Esophagus mucosa (tissue), 1 donor: ENCODE measurements around the gene PHACTR2. TPM values are rescaled to one million over a fixed set of nuclear protein-coding genes. Genes with fewer than 3 reads are reported as not detected.
"Not testable (repeated sequence)": the region's sequence is repeated elsewhere in the genome, so short reads cannot be mapped to it uniquely, and the experiment has no call there.

Experiments
- ATAC-seq: fragments of 200-7000 bp; cut with Tn5 transposase; one replicate; pipeline ENCODE4 v1.9.1; 2020
- total RNA-seq: library from RNA; stranded (reverse); gene quantifications from one replicate; pipeline ENCODE4 v1.2.4, GENCODE V29; 2023
- donor health status: DM: yes; HTN: yes; CAD: no.

The PHACTR2 gene
- total RNA-seq, 1 donor from 2014 or later: 34.8 TPM

DNA sequence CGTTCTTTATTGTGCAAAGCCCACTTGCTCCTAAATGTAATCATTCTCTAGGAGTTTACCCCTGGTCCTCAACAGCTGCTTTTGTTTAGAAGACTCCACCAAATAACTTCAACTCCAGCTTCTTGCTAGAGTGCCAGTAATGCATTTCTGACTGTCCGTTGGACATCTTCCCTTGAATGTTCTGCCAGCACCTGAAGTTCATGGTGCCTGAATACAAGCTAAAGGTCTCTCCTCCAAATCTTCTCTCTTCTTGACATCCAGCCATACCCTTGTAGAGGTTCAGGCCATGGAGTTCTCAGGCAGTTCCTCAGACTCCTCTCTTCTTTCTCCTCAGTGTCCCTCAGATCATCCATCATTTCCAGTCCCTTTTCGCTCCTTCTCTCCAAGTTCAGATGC lies 21.7 kb downstream of the PHACTR2 start:
- ATAC-seq: no peak

GRCh38 chr6:143700684-143701348 lies 23.1 kb downstream of the PHACTR2 start:
- no peak for ATAC-seq

GRCh38 chr6:143701349-143702234 lies 23.8 kb downstream of the PHACTR2 start:
- ATAC-seq: no peak

DNA sequence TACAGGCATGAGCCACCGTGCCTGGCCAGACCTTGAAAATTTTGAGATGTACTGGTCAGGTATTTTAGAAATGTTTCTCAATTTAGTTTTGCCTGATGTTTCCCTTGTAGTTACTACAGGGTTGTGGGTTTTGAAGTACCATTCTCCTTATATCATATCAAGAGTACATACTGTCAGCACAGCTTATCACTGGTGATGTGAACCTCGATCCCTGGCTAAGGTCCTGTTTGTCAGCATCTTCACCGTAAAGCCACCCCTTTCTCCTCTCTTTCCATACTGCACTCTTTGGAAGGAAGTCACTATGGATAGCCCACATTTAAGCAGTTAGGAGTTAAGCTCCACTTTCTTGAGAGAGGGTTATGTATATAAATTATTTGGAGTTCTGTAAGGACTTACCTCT lies 27.8 kb downstream of the PHACTR2 start:
- no peak for ATAC-seq

- ATAC-seq: no peak
Measured at GRCh38 chr6:143707697-143708096, 29.9 kb downstream of the PHACTR2 start.

DNA sequence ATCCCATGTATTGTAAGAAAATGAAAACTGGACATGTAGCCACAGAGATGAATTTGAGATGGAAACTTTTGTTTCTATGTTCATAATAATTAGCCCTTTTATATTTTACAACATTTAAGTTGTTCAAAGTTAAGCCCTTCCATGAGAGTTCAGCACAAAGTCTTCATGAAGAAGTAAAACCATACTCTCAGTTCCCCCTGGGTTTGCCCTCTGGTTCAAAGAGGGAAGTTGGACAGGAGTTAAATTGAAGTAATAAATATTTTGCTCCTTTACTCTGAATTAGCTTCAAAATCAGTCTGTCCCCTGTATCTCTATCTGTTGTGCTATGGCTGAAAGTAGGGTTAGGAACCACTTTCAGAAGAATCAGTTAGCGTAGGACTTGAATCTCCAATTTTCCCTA lies 31.1 kb downstream of the PHACTR2 start:
- no peak for ATAC-seq

DNA sequence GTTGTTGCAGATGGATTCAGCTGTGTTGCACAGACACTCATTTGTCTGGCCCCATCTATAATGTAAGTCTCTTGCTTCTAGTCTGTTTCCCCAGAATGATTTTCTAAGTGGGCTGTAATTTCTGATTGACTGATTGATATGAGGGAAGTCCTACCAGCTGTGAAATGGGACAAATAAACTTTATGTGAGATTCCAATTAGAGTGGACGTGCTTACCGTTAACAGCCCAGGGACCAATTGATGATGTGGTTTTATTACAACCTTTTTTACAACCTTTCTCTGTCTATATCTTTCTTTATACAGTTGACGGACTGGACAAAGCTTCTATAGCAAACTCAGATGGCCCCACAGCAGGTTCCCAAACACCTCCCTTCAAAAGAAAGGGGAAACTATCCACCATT lies 33.9 kb downstream of the PHACTR2 start:
- no peak for ATAC-seq

DNA sequence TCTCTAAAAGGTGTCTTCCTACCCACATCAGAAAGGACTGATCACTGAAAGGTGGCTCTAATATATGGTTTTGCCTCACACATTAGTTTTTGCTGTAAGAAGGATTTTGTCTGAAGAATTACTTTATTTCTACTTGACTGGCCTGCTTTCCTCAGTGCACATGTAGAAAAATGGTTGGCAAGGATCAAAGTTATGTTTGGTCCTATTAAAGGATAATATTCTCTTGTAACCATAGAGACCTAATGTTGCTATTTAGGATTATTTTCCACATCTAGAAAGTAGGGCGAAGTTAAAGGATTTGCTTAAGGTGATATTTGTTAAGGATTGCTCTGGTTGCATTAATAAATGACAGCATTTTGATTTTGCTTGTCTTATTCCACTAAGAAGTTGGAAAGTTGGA lies 40.7 kb downstream of the PHACTR2 start:
- no peak for ATAC-seq

DNA sequence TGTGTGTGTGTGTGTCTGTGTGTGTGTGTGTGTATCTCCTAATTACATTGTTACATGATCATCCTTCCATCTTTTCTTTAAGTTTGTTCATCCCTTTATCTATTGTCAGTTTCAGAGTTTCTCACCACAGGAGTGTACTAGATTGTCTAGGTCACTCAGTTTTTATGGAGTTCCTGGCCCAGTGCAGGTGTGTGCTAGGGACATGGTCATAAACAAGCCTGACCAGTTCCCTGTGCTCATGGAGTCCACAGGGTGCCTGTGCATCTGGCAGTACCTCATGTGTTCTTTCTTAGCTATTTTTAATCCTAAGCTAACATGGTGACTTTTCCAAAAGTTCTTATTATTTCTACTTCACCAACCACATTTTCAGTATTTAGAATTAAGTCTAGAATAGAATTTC lies 43.9 kb downstream of the PHACTR2 start:
- ATAC-seq: peak; percentile 84

DNA sequence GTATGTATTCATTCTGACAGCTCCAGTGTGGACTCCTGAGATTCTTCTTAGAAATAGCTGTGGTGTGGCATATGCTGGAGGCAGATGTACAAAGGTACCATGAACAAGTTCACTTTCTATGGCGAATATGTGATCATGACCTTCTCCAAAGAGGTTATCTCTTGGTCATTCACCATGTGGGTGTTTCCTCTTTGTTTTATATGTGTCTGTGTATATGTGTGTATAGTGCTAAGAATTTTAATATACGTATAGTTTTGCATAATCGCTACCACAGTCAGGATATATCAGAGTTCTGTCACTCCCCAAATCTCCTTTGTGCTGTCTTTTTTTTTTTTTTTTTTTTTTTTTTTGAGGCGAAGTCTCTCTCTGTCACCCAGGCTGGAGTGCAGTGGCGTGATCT lies 47.1 kb downstream of the PHACTR2 start:
- no peak for ATAC-seq

- ATAC-seq: no peak
Measured at GRCh38 chr6:143726015-143726647, 48.4 kb downstream of the PHACTR2 start.

DNA sequence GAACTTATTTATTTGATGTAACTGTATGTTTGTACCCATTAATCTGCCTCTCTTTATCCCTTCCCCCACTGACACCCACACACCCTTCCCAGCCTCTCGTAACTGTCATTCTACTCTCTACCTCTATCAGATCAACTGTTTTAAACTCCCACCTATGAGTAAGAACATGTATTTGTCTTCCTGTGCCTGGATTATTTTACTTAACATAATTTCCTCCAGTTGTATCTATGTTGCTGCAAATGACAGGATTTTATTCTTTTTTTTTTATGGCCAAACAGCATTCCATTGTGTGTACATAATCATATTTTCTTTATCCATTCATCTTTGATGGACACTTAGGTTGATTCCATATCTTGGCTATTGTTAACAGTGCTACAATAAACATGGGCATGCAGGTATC lies 49.3 kb downstream of the PHACTR2 start:
- ATAC-seq: no peak

GRCh38 chr6:143731789-143732188 lies 54.0 kb downstream of the PHACTR2 start:
- ATAC-seq: no peak

DNA sequence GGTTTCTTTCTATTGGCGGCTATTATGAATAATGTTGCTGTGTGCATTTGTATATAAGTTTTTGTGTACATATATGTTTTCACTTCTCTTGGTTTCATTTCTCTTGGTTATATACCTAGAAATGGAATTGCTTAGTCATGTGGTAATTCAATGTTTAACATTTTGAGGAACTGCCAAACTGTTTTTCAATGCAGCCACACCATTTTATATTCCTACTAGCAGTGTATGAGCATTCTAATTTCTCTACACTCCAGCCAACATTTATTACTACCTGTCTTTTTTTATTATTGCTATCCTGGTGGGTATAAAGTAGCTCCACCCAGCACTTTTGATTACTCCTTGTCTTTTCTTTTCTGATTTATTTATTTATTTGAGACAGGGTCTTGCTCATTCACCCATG lies 54.8 kb downstream of the PHACTR2 start:
- ATAC-seq: no peak

DNA sequence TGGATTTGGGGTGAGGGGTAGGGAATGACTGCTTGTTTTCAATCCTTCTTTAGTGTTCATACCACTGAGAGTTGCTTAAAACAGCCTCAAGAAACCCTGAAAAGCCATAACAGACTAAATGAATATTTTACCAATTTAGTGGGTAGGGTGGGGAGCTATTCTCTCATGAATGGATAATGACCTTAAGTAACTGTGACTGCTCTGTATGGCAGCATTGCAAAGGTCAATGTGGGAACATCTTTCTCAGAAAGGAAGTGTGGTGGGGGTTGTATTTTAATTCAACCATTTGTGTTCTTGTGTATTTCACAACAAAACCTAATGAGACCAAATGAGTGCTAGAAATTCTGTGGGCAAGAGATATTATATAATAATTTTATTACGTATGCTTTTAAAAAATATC lies 55.7 kb downstream of the PHACTR2 start:
- no peak for ATAC-seq

DNA sequence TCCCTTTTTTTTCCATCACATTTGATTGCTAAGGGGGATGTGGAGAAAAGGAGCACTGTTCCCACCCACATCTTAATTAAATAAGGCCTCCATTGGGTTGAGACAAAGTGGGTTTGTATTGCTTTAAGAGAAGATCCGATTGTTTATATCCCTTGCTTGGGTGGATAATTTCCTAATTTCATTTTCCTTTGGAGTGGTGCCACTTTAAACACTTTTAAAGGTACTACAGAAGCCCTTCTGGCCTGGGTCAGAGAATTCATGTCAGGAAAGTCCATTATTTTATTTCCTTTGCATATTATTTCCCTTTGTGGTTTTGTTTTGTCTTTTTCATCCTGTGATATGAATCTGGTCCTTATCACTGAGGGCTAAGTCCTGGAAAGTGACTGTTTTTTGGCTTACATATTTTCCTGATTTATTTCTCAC lies 56.9 kb downstream of the PHACTR2 start:
- no peak for ATAC-seq

DNA sequence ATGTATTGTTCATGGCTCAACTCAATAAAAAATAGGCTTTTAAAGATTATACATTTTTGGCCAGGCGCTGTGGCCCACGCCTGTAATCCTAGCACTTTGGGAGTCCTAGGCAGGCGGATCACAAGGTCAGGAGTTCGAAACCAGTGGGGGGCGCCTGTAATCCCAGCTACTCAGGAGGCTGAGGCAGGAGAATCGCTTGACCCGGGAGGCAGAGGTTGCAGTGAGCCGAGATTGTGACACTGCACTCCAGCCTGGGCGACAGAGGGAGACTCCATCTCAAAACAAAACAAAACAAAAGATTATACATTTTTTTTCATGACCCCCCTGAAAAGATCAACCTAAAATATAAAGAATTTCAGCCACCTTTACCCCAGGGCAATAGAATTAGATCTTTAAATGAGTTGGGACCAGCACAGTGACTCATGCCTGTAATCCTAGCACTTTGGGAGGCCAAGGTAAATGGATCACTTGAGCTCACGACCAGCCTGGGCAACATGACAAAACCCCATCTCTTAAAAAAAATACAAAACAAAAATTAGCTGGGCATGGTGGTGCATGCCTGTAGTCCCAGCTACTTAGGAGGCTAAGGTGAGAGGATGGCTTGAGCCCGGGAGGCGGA lies 60.4 kb downstream of the PHACTR2 start:
- ATAC-seq: not testable (repeated sequence)

- no peak for ATAC-seq
Measured at GRCh38 chr6:143739341-143739851, 61.6 kb downstream of the PHACTR2 start.

DNA sequence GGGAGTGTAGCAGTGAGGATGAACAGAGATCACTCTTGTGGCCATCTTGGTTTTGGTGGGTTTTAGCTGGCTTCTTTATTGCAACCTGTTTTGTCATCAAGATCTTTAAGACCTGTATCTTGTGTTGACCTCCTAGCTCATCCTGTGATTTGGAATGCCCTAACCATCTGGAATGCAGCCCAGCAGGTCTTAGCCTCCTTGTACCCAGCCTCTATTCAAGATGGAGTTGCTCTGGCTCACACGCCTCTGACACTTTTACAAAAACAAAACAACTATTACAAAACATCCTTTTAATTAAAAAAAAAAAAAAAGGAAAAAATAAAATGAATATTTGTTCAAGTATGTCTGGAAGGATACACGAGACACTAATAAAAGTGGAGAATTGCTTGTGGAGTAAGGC lies 62.4 kb downstream of the PHACTR2 start:
- no peak for ATAC-seq

DNA sequence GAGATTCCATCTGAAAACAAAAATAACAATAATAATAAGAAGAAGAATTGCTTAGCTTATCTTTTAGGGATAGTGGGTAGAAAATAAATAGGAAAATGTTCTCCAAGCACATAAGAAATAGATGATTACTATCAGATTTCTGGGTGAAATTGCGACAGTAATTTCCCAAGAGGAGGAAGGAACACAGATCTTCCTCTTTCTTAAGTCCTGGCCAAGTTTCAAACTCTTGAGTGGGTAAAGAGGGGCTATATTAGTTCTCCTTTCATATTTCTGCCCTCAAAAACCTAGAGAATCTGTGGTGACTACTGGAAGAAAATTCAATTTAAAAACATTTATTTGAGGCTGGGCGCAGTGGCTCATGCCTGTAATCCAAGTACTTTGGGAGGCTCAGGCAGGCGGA lies 63.7 kb downstream of the PHACTR2 start:
- ATAC-seq: no peak

DNA sequence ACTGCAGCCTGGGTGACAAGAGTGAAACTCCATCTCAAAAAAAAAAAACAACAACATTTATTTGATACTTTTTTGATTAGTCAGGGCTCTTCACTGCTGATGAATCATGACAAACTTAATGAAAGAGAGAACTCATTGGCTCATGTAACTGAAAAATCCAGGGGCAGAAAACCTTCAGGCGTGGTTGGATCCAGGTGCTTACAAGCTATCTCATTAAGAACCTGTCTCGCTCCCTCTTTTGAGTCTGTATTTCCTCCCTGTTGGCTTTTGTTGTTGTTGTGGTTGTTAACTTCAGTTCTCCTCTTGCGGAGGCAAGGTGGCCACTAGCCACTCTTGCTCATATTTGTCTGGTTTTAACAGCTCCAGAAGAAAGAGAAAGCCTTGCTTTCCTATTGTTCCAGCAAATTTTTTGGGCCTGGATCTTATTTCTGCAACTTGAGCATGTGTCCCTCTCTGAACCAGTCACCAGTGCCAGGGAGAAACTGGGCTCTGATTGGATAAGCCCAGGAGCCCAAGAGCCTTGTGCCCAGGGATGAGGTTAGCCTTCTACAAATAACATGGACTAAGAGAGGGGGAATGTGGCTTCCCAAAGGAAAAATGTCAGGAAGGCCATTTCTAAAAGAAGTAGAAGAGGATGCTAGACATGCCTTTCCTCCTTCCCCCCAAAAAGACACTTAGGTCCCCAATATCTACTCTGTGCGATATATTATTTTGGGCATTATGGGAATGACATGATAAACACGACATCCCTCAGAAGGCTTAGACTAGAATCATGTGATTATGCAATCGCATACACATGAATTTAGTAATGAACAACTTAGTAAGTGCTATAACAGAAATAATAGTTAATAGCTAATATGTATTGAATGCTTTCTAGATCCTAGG lies 64.5 kb downstream of the PHACTR2 start:
- ATAC-seq: peak; percentile 35

DNA sequence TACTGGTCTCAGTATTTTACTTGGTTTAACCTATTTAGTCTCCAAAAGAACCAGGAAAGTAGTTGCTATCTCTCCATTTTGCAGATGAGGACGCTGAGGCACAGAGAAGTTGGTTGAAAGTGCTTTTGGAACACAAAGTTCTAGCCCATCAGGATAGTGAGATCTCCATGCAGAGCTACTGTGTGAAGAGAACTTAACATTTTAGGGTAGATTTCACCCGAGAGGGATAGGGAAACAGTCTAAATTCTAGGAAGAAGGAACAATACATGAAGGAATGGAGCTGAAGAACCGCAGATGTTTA lies 65.1 kb downstream of the PHACTR2 start:
- ATAC-seq: no peak
